H54 (cell line): ENCODE data around the gene ESR1.
"Not testable (repeated sequence)": the region's sequence is repeated elsewhere in the genome, so short reads cannot be mapped to it uniquely, and the experiment has no call there.

Source experiments
- DNase-seq: peaks from one replicate; pipeline ENCODE4 v3.0.0; 2011; ENCODE audit warnings: low spot score, mixed read lengths; ENCODE audit not compliant: insufficient read length
- FAIRE-seq: peaks from 3 replicates; lab custom pipeline; 2011; peaks lifted over from hg19 to GRCh38; lab: Jason Lieb, UNC
- POLR2A ChIP-seq: IDR thresholded peaks from 2 replicates; pipeline ENCODE4 v1.6.1; 2011; ENCODE audit warnings: low read depth, mild to moderate bottlenecking, low read length

ESR1 gene

GRCh38 chr6:151847064-151847463, 39.6 kb downstream of the ESR1 start:
- DNase-seq (no peak), FAIRE-seq (no peak)
- TF ChIP-seq POLR2A = no peak

DNA sequence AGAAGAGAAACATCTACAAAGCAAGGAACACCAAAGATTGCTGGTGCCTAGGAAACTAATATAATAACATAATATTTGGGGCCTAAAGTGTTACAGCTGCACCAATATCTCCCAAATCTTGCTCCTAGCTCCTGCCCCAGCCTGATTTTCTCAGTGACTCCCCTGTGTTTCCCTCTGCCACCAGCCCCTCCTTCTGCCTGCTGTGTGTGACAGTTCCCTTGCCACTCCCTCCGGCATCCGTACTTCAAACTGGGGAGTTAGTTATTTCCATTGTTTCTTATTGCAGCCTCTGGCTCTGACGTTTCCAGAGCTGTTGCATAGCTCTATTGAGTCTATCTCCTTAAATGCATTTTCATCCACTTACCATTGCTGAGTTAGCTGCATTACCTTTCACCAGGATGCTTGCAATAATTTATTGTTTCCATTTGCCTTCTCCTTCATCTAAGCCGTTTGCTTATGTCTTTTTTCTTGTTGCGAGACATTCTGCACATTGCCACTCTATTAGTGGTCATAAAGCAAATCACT, 43.1 kb downstream of the ESR1 start:
- no peak for TF ChIP-seq POLR2A
- no peak for DNase-seq
- FAIRE-seq = no peak

DNA sequence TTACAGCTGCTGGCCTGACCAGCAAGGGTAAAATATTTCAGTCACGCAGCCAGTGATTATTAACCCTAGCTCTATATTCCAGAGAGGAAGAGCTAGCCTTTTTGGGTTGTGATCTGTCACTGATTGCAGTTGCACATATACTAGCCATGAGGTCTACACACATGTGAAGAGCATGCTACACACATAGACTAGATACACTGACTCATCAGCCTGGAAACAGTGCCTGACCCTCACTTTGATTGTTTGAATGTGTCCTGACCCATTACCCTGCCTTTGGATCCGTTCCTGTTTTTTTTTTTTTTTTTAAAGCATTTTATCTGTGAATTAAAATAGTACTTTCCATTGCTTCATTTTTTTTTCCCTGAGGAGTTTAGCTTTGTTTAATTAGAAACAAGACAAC, 50.8 kb downstream of the ESR1 start:
- no peak for FAIRE-seq
- DNase-seq = no peak
- no peak for TF ChIP-seq POLR2A

- no peak for TF ChIP-seq POLR2A
- FAIRE-seq = no peak
- DNase-seq = no peak
Measured at GRCh38 chr6:151862461-151862860, 55.0 kb downstream of the ESR1 start.

- not testable (repeated sequence) for FAIRE-seq, DNase-seq
Measured at GRCh38 chr6:151867361-151867869, 59.9 kb downstream of the ESR1 start.

DNA sequence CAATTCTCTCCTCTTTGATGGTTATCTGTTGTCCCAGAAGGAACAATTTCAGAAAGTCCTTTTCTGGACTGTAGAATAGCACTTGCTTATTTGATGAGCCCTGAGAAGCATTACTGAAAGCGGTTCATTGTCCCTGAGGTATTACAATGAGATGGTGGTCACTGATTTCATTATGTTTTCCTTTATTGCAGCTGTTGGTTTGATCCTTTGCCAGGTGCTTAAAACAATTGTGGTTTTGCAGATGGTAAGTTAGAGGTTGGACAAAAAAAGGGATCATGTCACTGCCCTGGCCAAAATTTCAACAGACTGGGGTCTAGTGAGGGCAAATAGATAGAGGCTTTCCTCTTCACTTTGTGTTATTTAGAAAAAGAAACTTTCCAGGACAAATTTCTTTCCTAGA, 61.9 kb downstream of the ESR1 start:
- DNase-seq (no peak), FAIRE-seq (no peak)
- no peak for TF ChIP-seq POLR2A

GRCh38 chr6:151869787-151870186, 62.3 kb downstream of the ESR1 start:
- DNase-seq (no peak), FAIRE-seq (no peak)
- no peak for TF ChIP-seq POLR2A

- no peak for TF ChIP-seq POLR2A
- DNase-seq = no peak
- no peak for FAIRE-seq
Measured at GRCh38 chr6:151870375-151870774, 62.9 kb downstream of the ESR1 start.

- DNase-seq (no peak), FAIRE-seq (no peak)
- TF ChIP-seq POLR2A = no peak
Measured at GRCh38 chr6:151875524-151875923, 68.0 kb downstream of the ESR1 start.

DNA sequence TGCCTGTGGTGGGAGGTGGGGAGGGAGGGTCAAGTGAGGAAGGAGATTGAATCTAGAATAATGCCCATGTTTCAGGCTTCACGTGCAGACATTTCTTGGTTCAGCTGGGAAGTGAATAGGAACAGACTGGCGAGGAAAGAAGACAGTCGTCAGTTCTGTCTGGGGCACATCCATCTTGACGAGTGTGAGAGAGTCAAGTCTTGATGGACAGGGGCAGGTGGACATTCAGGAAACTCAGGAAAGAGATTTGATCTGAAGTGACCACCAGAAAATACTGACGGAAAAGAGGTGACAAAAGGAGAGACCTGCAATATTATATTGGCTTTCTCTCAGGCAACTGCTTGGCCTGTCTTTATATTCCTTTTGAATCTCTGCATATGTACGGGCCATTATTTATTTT, 68.6 kb downstream of the ESR1 start:
- DNase-seq (no peak), FAIRE-seq (no peak)
- no peak for TF ChIP-seq POLR2A

- DNase-seq (no peak), FAIRE-seq (no peak)
- TF ChIP-seq POLR2A = no peak
Measured at GRCh38 chr6:151877458-151877857, 70.0 kb downstream of the ESR1 start.

DNA sequence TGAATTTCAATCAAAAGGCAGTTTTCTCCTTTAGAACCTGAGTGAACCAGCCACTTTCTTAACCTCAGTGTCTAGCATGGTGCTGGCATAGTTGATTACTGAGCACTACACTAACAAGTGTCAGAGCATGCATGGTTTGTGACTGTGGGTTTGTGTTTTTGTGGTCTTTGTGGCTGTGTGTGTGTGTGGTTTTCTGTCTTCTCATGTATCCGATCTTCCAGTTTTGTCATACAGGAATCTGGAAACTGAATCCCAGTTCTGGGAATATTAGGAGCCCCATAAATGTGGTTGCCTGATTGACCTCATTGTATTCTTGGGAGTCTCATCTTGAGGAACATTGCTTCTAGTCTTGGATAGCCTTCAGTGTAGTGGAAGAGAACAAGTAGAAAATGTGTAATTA, 73.7 kb downstream of the ESR1 start:
- FAIRE-seq = no peak

GRCh38 chr6:151882206-151882605, 74.7 kb downstream of the ESR1 start:
- DNase-seq = no peak
- FAIRE-seq = no peak
- no peak for TF ChIP-seq POLR2A

More for the DNA sequence above, 73.7 kb downstream of the ESR1 start:
- TF ChIP-seq POLR2A = no peak
- DNase-seq = no peak

- DNase-seq (no peak), FAIRE-seq (no peak)
- no peak for TF ChIP-seq POLR2A
Measured at GRCh38 chr6:151885234-151885633, 77.8 kb downstream of the ESR1 start.

DNA sequence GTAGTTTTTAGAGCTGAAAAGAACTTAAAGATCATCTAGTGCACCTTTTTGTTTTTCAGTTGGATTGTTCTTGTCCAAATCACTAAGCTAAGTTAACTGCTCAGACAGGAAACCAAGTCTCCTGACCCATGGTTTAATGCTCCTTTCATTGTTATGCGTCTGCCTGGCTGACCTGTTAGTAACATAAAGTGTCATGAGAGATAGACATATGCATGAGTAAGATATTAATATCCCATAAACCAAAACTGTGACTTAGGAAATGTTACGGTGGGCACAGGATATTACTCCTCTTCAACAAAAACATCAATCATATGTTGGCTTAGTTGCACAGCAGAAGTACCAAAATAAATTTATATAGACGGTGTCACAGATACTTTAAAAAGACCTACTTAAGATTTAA, 84.0 kb downstream of the ESR1 start:
- TF ChIP-seq POLR2A = no peak
- no peak for FAIRE-seq
- no peak for DNase-seq

DNA sequence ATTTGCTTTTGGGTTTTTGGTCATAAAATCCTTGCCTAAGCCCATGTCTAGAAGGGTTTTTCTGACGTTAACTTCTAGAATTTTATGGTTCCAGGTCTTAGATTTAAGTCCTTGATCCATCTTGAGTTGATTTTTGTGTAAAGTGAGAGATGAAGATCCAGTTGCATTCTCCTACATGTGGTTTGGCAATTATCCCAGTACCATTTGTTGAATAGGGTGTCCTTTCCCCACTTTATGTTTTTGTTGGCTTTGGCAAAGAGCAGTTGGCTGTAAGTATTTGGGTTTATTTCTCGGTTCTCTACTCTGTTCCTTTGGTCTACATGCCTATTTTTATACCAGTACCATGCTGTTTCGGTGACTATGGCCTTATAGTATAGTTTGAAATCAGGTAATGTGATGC, 86.9 kb downstream of the ESR1 start:
- not testable (repeated sequence) for FAIRE-seq, DNase-seq

GRCh38 chr6:151899221-151899620, 91.7 kb downstream of the ESR1 start:
- DNase-seq, FAIRE-seq: not testable (repeated sequence)

DNA sequence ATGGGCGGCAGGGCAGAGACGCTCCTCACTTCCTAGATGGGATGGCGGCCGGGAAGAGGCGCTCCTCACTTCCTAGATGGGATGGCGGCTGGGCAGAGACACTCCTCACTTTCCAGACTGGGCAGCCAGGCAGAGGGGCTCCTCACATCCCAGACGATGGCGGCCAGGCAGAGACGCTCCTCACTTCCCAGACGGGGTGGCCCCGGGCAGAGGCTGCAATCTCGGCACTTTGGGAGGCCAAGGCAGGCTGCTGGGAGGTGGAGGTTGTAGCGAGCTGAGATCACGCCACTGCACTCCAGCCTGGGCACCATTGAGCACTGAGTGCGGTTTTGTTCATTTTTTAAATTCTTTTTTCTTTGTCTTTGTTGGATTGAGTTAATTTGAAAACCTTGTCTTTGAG, 92.3 kb downstream of the ESR1 start:
- not testable (repeated sequence) for DNase-seq, FAIRE-seq
